Naive thymus-derived CD8-positive, alpha-beta T cell (primary cell): ENCODE results near the gene ASPM. TPM values are rescaled to one million over a fixed set of nuclear protein-coding genes. Genes with fewer than 3 reads are reported as not detected.
"Not testable (repeated sequence)": the region's sequence is repeated elsewhere in the genome, so short reads cannot be mapped to it uniquely, and the experiment has no call there.

Experiments used
- ATAC-seq, 2 donors: fragments of 150-1000 bp; cut with Tn5 transposase in 1 of 2; sonication (Bioruptor Pico), chemical (Tn5 transposase) in 1 of 2; 1 replicate in 1 of 2; 2 replicates in 1 of 2; pipeline ENCODE4 v1.10.0; 2021; ENCODE audit warnings: mild to moderate bottlenecking in 2 of 2, moderate library complexity in 2 of 2
- POLR2A ChIA-PET: fragments of 350-600 bp; sonication (Branson Sonifier 250); formaldehyde crosslinking; loops from one replicate; lab custom pipeline; 2021; ENCODE audit warnings: antibody characterized with exemption; lab: Charles Lee
- DNase-seq, 10 donors: peaks; one replicate each; pipeline versions ENCODE4 v3.0.0 to v3.0.0-alpha.2; 2020 to 2022
- H3K27ac Mint-ChIP-seq, 10 donors: one replicate each; pipeline ENCODE4 v1.8.0; 2020 to 2022; ENCODE audit warnings: mild to moderate bottlenecking in 10 of 10, mixed read lengths in 10 of 10, moderate library complexity in 4 of 10, inconsistent platforms in 1 of 10
- H3K27me3 Mint-ChIP-seq, 5 donors: one replicate each; pipeline ENCODE4 v1.8.0; 2021 to 2022; ENCODE audit warnings: mixed read lengths in 5 of 5
- H3K36me3 Mint-ChIP-seq, 3 donors: one replicate each; pipeline ENCODE4 v1.8.0; 2020 to 2022; ENCODE audit warnings: mixed read lengths in 3 of 3, mild to moderate bottlenecking in 2 of 3, inconsistent platforms in 1 of 3
- H3K4me1 Mint-ChIP-seq, 4 donors: one replicate each; pipeline ENCODE4 v1.8.0; 2021 to 2022; ENCODE audit warnings: mixed read lengths in 4 of 4
- H3K4me3 Mint-ChIP-seq, 10 donors: one replicate each; pipeline ENCODE4 v1.8.0; 2020 to 2022; ENCODE audit warnings: mild to moderate bottlenecking in 10 of 10, mixed read lengths in 10 of 10, moderate library complexity in 6 of 10, inconsistent platforms in 1 of 10
- H3K9me3 Mint-ChIP-seq, 9 donors: one replicate each; pipeline ENCODE4 v1.8.0; 2020 to 2022; ENCODE audit warnings: mixed read lengths in 9 of 9, mild to moderate bottlenecking in 3 of 9, inconsistent platforms in 1 of 9, moderate library complexity in 1 of 9
- polyA plus RNA-seq, 3 donors: library from polyadenylated mRNA; unstranded; fragments of 300-500 nt; fragmentation: Illumina TruSeq; gene quantifications; one replicate each; pipeline ENCODE4 v1.2.3, GENCODE V29; 2021
- total RNA-seq, 8 experiments: library from RNA in 2 of 8; stranded (reverse) in 2 of 8; gene quantifications; one replicate each; pipeline ENCODE4 v1.2.3 and lab custom pipeline; 2021 to 2026

Gene ASPM
- total and polyA plus RNA-seq, 5 experiments from 2014 or later: 0.16 to 0.21 TPM; not detected in 3

GRCh38 chr1:197096971-197097370 lies 49.5 kb downstream of the ASPM start:
- peaks cover 3 to 24% (median 16%) of the 10 kb centered on the region in 4 donors for H3K4me1 Mint-ChIP-seq
- POLR2A ChIA-PET, H3K36me3 Mint-ChIP-seq, ATAC-seq, H3K4me3 Mint-ChIP-seq, DNase-seq, H3K27ac Mint-ChIP-seq, H3K9me3 Mint-ChIP-seq, H3K27me3 Mint-ChIP-seq: not testable (repeated sequence)

DNA sequence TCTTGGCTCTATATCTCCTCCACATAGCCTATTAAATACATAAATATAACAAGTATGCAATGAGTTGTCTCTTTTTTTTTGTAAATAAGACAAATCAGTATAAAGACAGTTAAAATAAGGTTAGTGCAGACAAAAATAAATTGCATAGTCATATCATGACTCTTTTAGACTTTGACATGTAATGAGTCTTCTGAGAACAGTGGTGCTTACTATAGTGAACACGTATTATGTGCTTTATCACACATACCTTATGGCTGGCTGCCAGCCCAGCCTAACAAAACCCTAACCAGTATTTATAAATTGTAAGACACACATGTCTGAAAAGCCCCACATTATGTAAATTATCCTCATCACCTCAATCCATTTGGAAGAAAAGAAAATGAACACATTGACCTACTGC lies 50.3 kb downstream of the ASPM start:
- no peak overlapping the region for H3K4me3 Mint-ChIP-seq
- no peaks in the 10 kb centered on the region for H3K36me3 Mint-ChIP-seq
- peaks cover 3 to 16% (median 10%) of the 10 kb centered on the region in 4 donors for H3K4me1 Mint-ChIP-seq
- H3K27me3 Mint-ChIP-seq: no peaks in the 10 kb centered on the region
- POLR2A ChIA-PET: no interaction called here
- ATAC-seq (no peak), DNase-seq (no peak)
- H3K9me3 Mint-ChIP-seq: no peaks in the 10 kb centered on the region
- H3K27ac Mint-ChIP-seq: no peak overlapping the region

DNA sequence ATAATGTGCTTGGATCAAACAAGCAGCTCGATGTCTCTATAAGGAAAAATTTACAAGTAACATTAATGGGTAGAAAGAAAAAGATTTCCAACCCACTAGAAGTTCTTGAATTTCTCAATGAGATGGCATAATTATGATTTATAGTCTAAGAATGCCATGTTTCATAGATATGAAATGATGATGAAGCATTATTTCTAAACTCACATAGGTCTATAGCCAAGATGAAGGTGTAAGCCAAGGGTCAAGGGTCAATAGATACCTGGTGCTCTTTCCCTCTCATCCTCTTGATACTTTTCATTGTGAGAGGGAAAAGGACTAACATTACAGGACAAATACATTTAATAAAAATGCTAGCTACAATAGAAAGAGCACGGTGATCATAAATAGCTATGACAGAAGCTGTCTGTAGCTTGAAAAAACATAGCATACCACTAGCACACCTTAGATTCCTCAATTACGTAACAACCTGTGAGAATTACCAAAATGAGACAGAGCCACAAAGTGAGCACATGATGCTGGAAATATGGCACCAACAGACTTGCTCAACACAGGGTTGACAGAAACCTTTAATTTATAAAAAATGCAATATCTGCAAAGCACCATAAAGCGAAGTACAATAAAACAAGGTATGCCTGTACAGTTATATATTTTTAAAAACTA lies 53.1 kb downstream of the ASPM start:
- H3K36me3 Mint-ChIP-seq: no peaks in the 10 kb centered on the region
- H3K27ac Mint-ChIP-seq: no peak overlapping the region
- H3K4me3 Mint-ChIP-seq: no peak overlapping the region
- no peaks in the 10 kb centered on the region for H3K27me3 Mint-ChIP-seq
- H3K4me1 Mint-ChIP-seq: no peaks in the 10 kb centered on the region
- POLR2A ChIA-PET: no interaction called here
- DNase-seq (no peak), ATAC-seq (no peak)
- H3K9me3 Mint-ChIP-seq: no peaks in the 10 kb centered on the region

DNA sequence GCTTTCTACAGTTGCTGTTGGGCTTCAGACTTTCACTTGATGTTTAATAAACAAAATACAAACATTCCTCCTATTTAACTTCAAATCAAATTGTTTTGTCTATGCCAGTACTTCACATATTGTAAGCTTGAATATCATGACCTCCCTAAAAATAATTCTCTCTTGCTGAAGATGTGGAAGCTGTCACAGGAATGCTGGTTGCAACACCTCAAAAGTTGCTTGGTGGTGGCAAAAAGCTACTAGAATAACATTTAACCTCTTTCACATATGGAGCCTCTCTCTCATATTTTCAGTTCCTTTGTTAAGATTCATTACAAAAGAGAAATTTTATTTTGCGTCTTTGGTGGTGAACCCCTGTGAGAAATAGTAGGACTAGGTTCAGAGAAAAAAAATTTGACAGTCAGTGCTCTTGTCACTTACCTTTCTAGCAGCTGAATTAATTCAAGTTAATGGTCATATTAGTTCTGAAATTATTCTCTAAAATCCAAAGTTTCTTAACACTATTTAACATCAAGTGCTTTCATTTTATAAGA lies 53.9 kb downstream of the ASPM start:
- Mint-ChIP-seq H3K27ac (no peak overlapping the region), H3K4me1 (no peaks in the 10 kb centered on the region), H3K36me3 (no peaks in the 10 kb centered on the region), H3K4me3 (no peak overlapping the region), H3K9me3 (no peaks in the 10 kb centered on the region), H3K27me3 (no peaks in the 10 kb centered on the region)
- DNase-seq (no peak), ATAC-seq (no peak)
- POLR2A ChIA-PET: no interaction called here

DNA sequence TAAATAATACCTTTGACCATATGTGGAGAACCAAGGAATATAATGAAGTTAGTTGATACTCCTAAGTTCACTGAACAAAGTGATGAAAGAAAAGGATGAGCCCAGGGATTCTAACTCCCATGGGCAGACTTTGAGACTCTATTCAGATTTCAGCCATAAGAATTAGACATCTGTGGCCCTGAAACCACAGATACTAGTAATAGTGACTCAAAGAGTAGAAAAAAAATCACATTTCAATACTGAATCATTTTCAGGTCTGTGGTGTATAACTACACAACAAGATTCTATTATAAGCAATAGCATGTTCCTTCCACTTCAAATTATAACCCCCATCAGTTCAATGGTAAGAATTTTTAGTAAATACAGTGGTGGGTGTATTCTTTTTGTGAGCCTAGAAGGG lies 63.0 kb downstream of the ASPM start:
- no peak overlapping the region for H3K4me3 Mint-ChIP-seq
- DNase-seq (no peak), ATAC-seq (no peak)
- H3K9me3 Mint-ChIP-seq: peaks cover 0 to 26% (median 13%) of the 10 kb centered on the region in 9 donors
- no peaks in the 10 kb centered on the region for H3K4me1 Mint-ChIP-seq
- POLR2A ChIA-PET: no interaction called here
- H3K27me3 Mint-ChIP-seq: peaks cover 0 to 8% (median 2%) of the 10 kb centered on the region in 5 donors
- no peak overlapping the region for H3K27ac Mint-ChIP-seq
- H3K36me3 Mint-ChIP-seq: peaks cover 0 to 14% (median 9%) of the 10 kb centered on the region in 3 donors

DNA sequence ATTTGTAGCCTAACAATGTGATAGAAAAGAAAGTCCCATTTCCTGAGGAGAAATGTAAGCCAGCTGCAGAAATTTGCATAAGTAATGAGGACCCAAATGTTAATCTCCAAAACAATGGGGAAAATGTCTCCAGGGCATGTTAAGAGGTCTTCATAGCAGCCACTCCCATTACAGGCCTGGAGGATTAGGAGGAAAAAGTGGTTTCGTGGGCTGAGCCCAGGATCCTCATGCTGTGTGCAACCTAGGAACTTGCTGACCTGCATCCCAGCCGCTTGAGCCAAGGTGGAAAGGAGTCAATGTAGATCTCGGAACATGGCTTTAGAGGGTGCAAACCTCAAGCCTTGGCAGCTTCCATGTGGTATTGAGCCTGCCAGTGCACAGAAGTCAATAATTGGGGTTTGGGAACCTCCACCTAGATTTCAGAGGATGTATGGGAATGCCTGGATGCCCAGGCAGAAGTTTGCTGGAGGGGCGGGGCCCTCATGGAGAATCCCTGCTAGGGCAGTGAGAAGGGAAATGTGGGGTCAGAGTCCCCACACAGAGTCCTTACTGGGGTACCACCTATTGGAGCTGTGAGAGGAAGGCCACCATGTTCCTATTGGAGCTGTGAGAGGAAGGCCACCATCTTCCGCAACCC lies 65.2 kb downstream of the ASPM start:
- peaks cover 0 to 12% (median 2%) of the 10 kb centered on the region in 5 donors for H3K27me3 Mint-ChIP-seq
- H3K4me3 Mint-ChIP-seq: no peak overlapping the region
- ATAC-seq (no peak), DNase-seq (no peak)
- H3K36me3 Mint-ChIP-seq: peaks cover 0 to 14% (median 9%) of the 10 kb centered on the region in 3 donors
- POLR2A ChIA-PET: no interaction called here
- H3K4me1 Mint-ChIP-seq: no peaks in the 10 kb centered on the region
- H3K27ac Mint-ChIP-seq: no peak overlapping the region
- H3K9me3 Mint-ChIP-seq: peaks cover 0 to 26% (median 13%) of the 10 kb centered on the region in 9 donors

GRCh38 chr1:197080323-197080722 lies 66.1 kb downstream of the ASPM start:
- Mint-ChIP-seq H3K36me3 (peaks cover 0 to 14% (median 9%) of the 10 kb centered on the region in 3 donors), H3K27ac (no peak overlapping the region), H3K4me1 (no peaks in the 10 kb centered on the region), H3K4me3 (no peak overlapping the region), H3K27me3 (peaks cover 0 to 12% (median 2%) of the 10 kb centered on the region in 5 donors), H3K9me3 (peaks cover 0 to 26% (median 13%) of the 10 kb centered on the region in 9 donors)
- ATAC-seq: no peak
- DNase-seq: no peak
- POLR2A ChIA-PET: no interaction called here

- no peak for DNase-seq
- no peak for ATAC-seq
- Mint-ChIP-seq H3K9me3 (peaks cover 0 to 21% (median 12%) of the 10 kb centered on the region in 9 donors), H3K27ac (no peak overlapping the region), H3K4me1 (no peaks in the 10 kb centered on the region), H3K36me3 (peaks cover 0 to 14% (median 0%) of the 10 kb centered on the region in 3 donors), H3K4me3 (no peak overlapping the region), H3K27me3 (peaks cover 0 to 12% (median 2%) of the 10 kb centered on the region in 5 donors)
- POLR2A ChIA-PET: no interaction called here
Observed at GRCh38 chr1:197076585-197076984, 69.9 kb downstream of the ASPM start.

DNA sequence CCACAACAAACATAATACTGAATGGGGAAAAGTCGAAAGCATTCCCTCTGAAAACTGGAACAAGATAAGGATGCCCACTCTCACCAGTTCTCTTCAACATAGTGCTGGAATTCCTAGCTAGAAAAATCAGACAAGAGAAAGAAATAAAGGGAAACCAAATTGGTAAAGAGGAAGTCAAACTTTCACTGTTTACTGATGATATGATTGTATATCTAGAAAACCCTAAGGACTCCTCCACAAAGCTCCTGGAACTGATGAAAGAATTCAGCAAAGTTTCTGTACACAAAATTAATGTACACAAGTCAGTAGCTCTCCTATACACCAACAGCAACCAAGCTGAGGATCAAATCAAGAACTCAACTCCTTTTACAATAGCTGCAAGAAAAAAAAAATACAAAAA lies 72.5 kb downstream of the ASPM start:
- Mint-ChIP-seq H3K36me3 (peaks cover 0 to 8% (median 0%) of the 10 kb centered on the region in 3 donors), H3K4me3 (no peak overlapping the region), H3K9me3 (peaks cover 4 to 15% (median 9%) of the 10 kb centered on the region in 9 donors), H3K4me1 (no peaks in the 10 kb centered on the region), H3K27me3 (peaks cover 0 to 6% (median 4%) of the 10 kb centered on the region in 5 donors), H3K27ac (no peak overlapping the region)
- DNase-seq (no peak), ATAC-seq (no peak)
- POLR2A ChIA-PET: no interaction called here

GRCh38 chr1:197067457-197067818 lies 79.0 kb downstream of the ASPM start:
- no peak overlapping the region for H3K27ac Mint-ChIP-seq
- peaks cover 4 to 17% (median 10%) of the 10 kb centered on the region in 9 donors for H3K9me3 Mint-ChIP-seq
- H3K27me3 Mint-ChIP-seq: peaks cover 0 to 7% (median 2%) of the 10 kb centered on the region in 5 donors
- POLR2A ChIA-PET: no interaction called here
- DNase-seq: no peak
- no peaks in the 10 kb centered on the region for H3K4me1 Mint-ChIP-seq
- ATAC-seq: no peak
- H3K36me3 Mint-ChIP-seq: peaks cover 0 to 8% (median 0%) of the 10 kb centered on the region in 3 donors
- H3K4me3 Mint-ChIP-seq: no peak overlapping the region

DNA sequence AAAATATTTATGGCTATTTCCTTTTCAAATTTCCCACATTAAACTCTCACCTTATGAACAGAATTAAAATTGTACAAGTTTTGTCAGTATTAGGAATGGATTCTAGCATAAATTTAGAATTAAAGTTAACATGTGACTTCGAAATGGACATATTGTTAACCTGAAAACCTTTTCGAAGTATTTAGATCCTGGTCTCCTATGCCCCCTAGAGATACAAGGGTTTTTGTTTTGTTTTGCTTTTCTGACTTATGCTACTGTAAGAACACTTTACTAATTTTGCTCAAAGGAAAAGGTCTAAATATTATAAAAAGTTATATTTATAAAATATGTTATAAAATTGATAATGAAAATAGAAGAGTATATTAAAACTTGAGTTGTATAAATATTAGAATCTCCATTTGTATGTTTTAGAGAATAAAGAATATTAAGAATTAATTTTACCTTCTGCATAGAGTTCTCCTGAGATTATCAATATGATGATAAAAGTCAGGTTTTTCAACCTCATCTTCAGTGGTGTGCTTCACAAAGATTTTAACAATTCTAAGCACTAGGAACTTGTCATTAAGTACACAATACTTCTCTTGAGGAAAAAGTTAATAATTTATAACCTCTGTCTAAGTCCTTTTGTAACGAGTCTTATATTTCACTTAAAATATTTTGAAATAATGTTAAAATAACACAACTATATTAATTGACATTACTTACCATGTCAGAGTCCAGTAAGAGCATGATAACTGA lies 79.6 kb downstream of the ASPM start, which contains the start of gene F13B:
F13B (minus strand) TSS at position 542 of the 738 bp plus-strand sequence; CDS start at position 505, 37 bp downstream.
- POLR2A ChIA-PET: no interaction called here
- ATAC-seq (no peak), DNase-seq (no peak)
- H3K36me3 Mint-ChIP-seq: peaks cover 0 to 8% (median 0%) of the 10 kb centered on the region in 3 donors
- H3K4me1 Mint-ChIP-seq: no peaks in the 10 kb centered on the region
- H3K9me3 Mint-ChIP-seq: peaks cover 4 to 17% (median 10%) of the 10 kb centered on the region in 9 donors
- no peak within 1 kb of the TSS for H3K27ac Mint-ChIP-seq
- no peak within 1 kb of the TSS for H3K4me3 Mint-ChIP-seq
- H3K27me3 Mint-ChIP-seq: peaks cover 0 to 7% (median 3%) of the 10 kb centered on the region in 5 donors

- peaks cover 0 to 8% (median 0%) of the 10 kb centered on the region in 3 donors for H3K36me3 Mint-ChIP-seq
- DNase-seq (no peak), ATAC-seq (no peak)
- POLR2A ChIA-PET: no interaction called here
- no peak overlapping the region for H3K27ac Mint-ChIP-seq
- H3K9me3 Mint-ChIP-seq: peaks cover 4 to 17% (median 10%) of the 10 kb centered on the region in 9 donors
- peaks cover 0 to 7% (median 3%) of the 10 kb centered on the region in 5 donors for H3K27me3 Mint-ChIP-seq
- no peaks in the 10 kb centered on the region for H3K4me1 Mint-ChIP-seq
- no peak overlapping the region for H3K4me3 Mint-ChIP-seq
Observed at GRCh38 chr1:197066277-197066676, 80.2 kb downstream of the ASPM start.
